GF-D8 (cell line): ENCODE measurements around the gene CCNT2.
A peak's percentile ranks its signal among the peaks of the same experiment; 100 is the strongest.
"Not testable (repeated sequence)": the region's sequence is repeated elsewhere in the genome, so short reads cannot be mapped to it uniquely, and the experiment has no call there.

Source experiments
- DNase-seq: peaks from one replicate; lab custom pipeline; 2025; lab: John Stamatoyannopoulos, UW

The CCNT2 gene

DNA sequence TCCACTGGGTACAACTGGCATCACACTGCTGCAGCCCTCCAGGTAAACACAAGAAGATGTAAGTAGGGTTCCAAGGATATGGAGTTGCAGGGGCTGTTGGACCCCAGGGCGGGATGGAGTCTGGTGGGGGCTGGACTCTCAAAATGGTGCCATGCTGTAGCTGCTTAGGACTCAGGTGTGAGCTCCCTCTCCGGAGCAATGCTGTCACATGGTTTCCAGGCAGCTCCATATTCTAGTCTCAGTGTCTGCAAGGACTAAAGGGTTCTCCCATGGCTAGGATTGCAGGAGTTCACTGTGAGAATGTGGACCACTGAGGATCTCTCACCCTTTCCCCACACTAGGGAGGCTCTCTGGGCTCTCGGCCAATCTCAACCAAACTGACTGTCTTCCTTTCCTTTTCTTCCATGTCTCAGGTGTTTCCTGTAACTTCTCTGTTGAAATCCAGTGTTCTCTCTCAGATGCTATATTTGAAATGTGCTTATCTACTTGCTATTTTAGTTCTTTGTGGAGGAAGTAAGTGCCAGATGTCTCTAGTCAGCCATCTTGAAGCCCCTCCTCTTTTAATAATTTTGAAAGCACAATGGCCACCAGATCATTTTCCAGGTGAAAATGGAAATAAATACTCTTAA lies 57.6 kb downstream of the CCNT2 start:
- DNase-seq = peak; percentile 74

DNA sequence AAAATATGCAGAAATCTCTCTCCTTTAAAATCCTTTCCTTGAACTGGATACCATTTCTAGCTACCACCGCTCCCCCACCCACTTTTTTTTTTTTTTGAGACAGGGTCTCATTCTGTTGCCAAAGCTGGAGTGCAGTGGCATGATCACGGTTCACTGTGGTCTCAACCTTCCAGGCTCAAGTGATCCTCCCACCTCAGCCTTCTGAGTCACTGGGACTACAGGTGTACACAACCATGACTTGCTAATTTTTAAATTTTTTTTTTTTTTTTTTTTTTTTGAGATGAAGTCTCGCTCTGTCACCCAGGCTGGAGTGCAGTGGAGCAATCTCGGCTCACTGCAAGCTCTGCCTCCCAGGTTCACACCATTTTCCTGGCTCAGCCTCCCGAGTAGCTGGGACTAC lies 58.5 kb downstream of the CCNT2 start:
- not testable (repeated sequence) for DNase-seq

DNA sequence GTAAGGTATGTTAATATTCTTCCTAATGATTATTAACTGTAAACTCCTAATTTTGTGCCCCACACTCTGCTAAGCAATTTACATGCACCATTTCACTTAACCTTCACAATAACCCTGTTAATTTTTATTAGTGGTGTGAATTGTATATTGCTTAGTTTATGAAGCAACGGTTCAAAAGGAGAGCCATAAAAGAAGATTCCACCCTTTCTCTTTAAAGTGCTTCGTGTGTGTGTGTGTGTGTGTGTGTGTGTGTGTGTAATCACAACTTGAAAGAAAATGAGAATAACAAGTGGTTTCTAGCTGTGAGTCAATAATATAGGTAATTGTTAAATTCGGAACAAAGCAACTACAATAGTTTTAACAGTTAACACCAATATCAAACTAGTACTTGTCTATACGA lies 60.6 kb downstream of the CCNT2 start:
- DNase-seq = no peak

DNA sequence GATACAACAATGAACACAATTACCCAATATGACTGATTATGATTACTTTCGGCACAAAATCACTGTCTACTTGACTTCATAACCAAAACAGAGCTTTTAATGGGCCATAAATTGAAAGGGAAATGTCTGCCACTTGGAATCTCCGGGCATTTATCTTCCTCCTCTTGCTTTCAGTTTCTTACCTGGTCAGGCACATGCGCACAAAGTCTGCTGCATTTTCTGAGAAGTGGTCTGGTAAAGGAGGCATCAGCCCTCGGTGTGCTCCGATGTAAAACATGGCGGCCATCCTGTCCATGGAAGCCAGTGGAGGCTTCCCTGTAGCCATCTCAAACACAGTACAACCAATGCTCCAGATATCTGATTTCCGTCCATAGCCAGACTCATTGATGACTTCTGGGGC lies 62.0 kb downstream of the CCNT2 start:
- no peak for DNase-seq

DNA sequence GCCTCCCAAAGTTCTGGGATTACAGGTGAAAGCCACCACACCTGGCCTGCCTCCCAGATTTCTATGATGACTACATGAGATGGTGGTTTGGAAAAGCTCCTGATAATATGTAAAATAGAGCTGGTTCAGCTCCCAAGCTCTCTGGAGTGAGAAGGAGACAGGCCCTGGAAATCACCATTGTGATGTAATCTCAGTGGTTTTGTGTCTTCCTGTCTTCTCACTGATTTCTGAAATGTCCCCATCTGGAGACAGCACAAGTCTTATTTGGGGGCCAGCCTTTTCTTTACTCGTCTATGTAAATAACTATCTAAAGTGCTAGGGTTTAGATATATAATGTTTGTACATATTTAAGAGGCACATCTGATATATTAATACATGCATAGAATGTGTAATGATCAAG lies 64.0 kb downstream of the CCNT2 start:
- no peak for DNase-seq

DNA sequence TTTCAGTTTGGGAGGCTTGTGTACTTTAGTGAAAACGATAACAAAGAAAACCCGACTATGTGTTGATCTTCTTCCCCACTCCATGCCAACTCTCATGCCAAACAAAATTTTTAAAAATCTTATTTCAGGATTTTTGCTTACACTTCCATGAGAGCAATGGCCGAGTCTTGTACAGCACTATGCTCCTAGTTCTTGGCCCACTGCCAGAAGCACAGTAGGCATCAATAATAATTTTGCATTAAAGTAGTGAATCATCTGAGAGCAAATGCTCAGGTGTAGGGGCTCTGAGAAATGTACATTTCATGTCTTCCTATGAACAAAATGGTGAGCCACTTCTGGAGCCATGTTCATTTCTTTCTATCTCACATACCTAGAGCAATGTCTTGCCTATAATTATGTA lies 66.4 kb downstream of the CCNT2 start:
- no peak for DNase-seq

DNA sequence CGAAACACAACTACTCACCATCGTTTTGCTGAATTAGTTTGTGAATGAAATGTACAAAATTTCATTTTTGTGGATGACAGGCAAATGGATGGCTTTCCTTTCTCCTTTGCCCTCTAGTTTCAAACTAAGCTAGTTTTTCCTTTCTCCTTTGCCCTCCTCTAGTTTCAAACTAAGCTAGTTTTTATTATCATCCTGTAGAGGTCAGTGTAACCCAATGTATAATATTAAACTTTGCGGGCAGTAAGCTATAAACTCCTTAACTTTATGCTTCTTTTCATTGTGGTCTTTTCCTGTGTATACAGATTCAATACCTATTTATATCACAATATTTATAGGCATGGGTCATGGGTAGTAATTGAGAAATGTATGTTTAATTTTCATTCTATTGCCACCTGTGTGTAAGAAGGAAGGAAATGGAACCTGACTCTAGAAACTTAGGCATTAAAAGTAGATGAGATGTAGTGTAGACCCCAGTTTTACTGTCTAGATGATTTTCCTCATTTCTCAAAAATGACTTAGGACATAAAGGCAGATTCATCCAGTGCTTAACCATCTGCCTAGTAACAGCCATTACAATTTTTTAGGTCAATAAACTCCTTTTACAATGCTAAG lies 70.5 kb downstream of the CCNT2 start:
- no peak for DNase-seq

DNA sequence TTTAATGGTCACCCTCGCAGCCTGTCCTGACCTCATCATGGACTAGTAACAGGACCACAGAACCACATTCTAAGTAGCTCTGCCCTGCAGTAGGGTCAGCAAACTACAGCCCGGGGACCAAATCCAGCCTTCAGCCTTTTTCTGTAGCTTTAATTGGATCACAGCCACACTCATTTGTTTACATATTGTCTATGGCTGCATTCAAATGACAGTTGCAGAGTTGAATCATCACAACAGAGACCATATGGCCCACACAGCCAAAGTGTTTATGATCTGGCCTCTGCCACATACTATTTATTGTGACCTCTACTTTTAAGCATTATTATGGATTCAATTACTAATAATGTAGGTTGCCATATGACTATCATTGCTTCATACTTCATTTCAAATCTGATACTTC lies 80.9 kb downstream of the CCNT2 start:
- DNase-seq = no peak

DNA sequence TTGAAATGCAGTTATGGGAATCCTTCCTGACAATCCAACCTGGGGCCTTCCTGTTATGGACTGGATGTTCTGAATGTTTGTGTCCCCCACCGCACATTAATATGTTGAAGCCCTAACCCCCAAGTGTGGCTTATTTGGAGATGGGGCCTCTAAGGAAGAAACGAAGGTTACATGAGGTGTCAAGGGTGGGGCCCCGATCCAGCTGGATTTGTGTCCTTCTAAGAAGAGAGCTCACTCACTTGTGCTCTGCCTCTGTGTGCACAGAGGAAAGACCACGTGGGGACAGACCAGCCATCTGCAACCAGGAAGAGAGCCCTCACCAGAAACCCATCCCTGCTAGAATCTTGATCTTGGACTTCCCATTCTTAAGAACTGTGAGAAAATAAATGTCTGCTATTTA lies 84.2 kb downstream of the CCNT2 start:
- no peak for DNase-seq

DNA sequence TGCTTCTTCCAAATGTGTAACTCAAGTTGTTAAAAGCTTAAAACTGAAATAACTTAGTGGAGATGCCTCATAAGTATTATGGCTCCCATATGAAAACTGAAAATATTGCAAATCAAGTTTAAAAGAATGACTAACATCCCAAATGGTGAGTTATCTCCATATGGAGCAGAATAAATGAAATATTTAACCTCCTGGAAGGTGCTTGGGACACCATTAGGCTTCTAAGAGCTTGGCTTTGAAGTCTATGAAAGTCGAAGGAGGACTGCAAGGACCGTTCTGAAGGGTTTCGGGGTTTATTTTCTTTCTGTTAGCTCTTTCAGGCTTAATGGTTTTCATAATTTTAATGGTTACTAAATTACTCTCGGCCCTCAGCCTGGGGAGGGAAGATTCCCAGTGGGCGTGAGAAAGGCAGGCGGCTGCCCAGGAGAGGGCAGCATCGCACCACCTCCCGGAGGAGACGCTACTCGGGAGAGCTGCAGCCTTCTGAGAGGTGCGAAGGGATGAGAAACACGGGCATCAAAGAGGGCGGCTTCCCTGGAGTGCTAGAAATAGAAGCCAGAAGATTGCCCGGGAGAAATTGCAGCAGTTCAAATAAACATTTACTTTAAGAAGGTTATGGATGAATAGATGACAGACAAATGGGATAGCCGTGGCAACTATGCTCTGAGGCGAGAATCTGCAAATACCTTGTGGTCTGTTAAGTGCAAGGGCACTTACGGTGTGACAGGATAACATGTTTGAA lies 85.6 kb downstream of the CCNT2 start:
- peak; percentile 4 for DNase-seq

DNA sequence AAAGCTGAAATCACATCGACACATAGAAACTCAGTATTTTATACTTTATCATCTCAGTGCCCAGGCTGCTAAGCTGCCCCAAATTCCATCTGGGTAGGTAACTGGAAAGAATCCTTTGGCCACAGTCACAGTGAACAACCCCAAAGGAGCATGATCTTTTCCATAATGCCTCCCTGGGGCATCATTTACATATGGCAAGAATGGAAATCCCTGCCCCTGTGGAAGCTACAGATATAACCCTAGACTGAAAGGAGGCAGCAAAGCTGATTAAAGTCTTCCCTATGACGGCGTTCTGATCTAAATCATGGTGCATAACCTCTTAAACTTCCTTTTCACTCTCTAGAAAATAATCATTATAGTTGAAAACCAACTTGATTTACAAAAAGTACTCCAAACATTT lies 87.1 kb downstream of the CCNT2 start:
- DNase-seq = no peak
